H1 (cell line): ENCODE results near the gene KATNA1. TPM values are rescaled to one million over a fixed set of nuclear protein-coding genes. Genes with fewer than 3 reads are reported as not detected.

ENCODE experiments used
- CTCF ChIA-PET: fragments of 300-600 bp; sonication (Branson Sonifier 250); formaldehyde crosslinking; loops from one replicate; lab custom pipeline; 2021; ENCODE audit not compliant: partially characterized antibody; lab: Charles Lee
- POLR2A ChIA-PET: fragments of 300-600 bp; sonication (Branson Sonifier 250); formaldehyde crosslinking; loops from one replicate; lab custom pipeline; 2021; ENCODE audit warnings: inconsistent platforms; ENCODE audit not compliant: partially characterized antibody; lab: Charles Lee
- DNase-seq, 2 experiments: peaks; one replicate each; pipeline versions ENCODE4 v3.0.0 to v3.0.0-alpha.2; 2010 to 2022; ENCODE audit warnings: low spot score in 2 of 2, low read depth in 1 of 2, mixed read lengths in 1 of 2
- FAIRE-seq: peaks from 2 replicates; lab custom pipeline; 2011; peaks lifted over from hg19 to GRCh38; lab: Jason Lieb, UNC
- H2AFZ ChIP-seq: 2 replicates; pipeline ENCODE4 v1.8.1; 2012; ENCODE audit warnings: low read length, inconsistent platforms
- H2AK5ac ChIP-seq: 2 replicates; pipeline ENCODE4 v1.6.1; 2013; ENCODE audit warnings: low read depth, low read length
- H2BK120ac ChIP-seq: replicated peaks from 2 replicates; pipeline ENCODE3; 2013; ENCODE audit warnings: low read depth, low read length, inconsistent platforms
- H2BK12ac ChIP-seq: 2 replicates; pipeline ENCODE4 v1.6.1; 2013; ENCODE audit warnings: low read depth, low read length
- H2BK15ac ChIP-seq: 2 replicates; pipeline ENCODE4 v1.6.1; 2013; ENCODE audit warnings: low read length
- H2BK20ac ChIP-seq: 2 replicates; pipeline ENCODE4 v1.6.1; 2013; ENCODE audit warnings: low read length
- H2BK5ac ChIP-seq: 2 replicates; pipeline ENCODE4 v1.6.1; 2013; ENCODE audit warnings: low read depth, low read length
- H3K14ac ChIP-seq: 2 replicates; pipeline ENCODE4 v1.6.1; 2013; ENCODE audit warnings: inconsistent platforms; ENCODE audit not compliant: insufficient read length
- H3K18ac ChIP-seq: 2 replicates; pipeline ENCODE4 v1.6.1; 2013; ENCODE audit warnings: low read length; ENCODE audit errors: extremely low read depth
- H3K23ac ChIP-seq: 2 replicates; pipeline ENCODE4 v1.6.1; 2013; ENCODE audit warnings: inconsistent platforms; ENCODE audit not compliant: insufficient read length
- H3K23me2 ChIP-seq: 2 replicates; pipeline ENCODE4 v1.6.1; 2013; ENCODE audit warnings: low read depth, low read length
- H3K27ac ChIP-seq: 2 replicates; pipeline ENCODE4 v1.6.1; 2011; ENCODE audit warnings: low read depth, low read length, inconsistent platforms
- H3K27me3 ChIP-seq, 4 experiments: replicated peaks in 1 of 4; 1 replicate in 1 of 4; 2 replicates in 3 of 4; pipeline versions ENCODE4 v1.6.1 to v1.8.1; 2011 to 2013; ENCODE audit warnings: low read length in 3 of 4, mild to moderate bottlenecking in 3 of 4, inconsistent platforms in 2 of 4, mixed read lengths in 2 of 4, moderate library complexity in 1 of 4; ENCODE audit not compliant: control insufficient read depth in 3 of 4, insufficient read depth in 3 of 4; ENCODE audit errors: extremely low read depth in 1 of 4
- H3K36me3 ChIP-seq, 4 experiments: 2 replicates each; pipeline versions ENCODE4 v1.6.1 to v1.8.1; 2011 to 2013; ENCODE audit warnings: mild to moderate bottlenecking in 4 of 4, low read length in 3 of 4, moderate library complexity in 2 of 4, control low read depth in 1 of 4, inconsistent platforms in 1 of 4; ENCODE audit not compliant: insufficient read depth in 4 of 4, control insufficient read depth in 2 of 4
- H3K4ac ChIP-seq: replicated peaks from 2 replicates; pipeline ENCODE3; 2013; ENCODE audit warnings: low read length, low read depth, mixed read lengths, inconsistent platforms; ENCODE audit not compliant: insufficient read length
- H3K4me1 ChIP-seq, 4 experiments: replicated peaks in 1 of 4; 1 replicate in 1 of 4; 2 replicates in 3 of 4; pipeline versions ENCODE4 v1.6.1 to v1.8.1; 2011 to 2013; ENCODE audit warnings: low read length in 3 of 4, inconsistent platforms in 2 of 4, mixed read lengths in 1 of 4; ENCODE audit not compliant: insufficient read depth in 4 of 4, control insufficient read depth in 3 of 4
- H3K4me2 ChIP-seq, 2 experiments: 2 replicates each; pipeline versions ENCODE4 v1.6.1 to v1.8.1; 2011 to 2013; ENCODE audit warnings: low read depth in 2 of 2, low read length in 2 of 2, control low read depth in 1 of 2, inconsistent platforms in 1 of 2, mild to moderate bottlenecking in 1 of 2; ENCODE audit not compliant: insufficient read depth in 1 of 2
- H3K4me3 ChIP-seq, 4 experiments: fragments of 200-600, 300-600 bp in 1 of 4; sonication (generic), shearing (Covaris generic), sonication (Bioruptor Twin) in 1 of 4; 2 replicates each; pipeline versions ENCODE4 v1.5.1 to v1.8.1; 2011 to 2016; ENCODE audit warnings: low read length in 4 of 4, low read depth in 3 of 4, control low read depth in 2 of 4, inconsistent platforms in 2 of 4, mild to moderate bottlenecking in 2 of 4, mixed read lengths in 1 of 4, moderate library complexity in 1 of 4; ENCODE audit not compliant: insufficient read depth in 2 of 4; ENCODE audit errors: extremely low read depth in 1 of 4
- H3K56ac ChIP-seq: replicated peaks from 2 replicates; pipeline ENCODE3; 2013; ENCODE audit warnings: low read depth, mild to moderate bottlenecking, mixed read lengths, low read length, inconsistent platforms; ENCODE audit not compliant: insufficient read length
- H3K79me1 ChIP-seq: 2 replicates; pipeline ENCODE4 v1.6.1; 2013; ENCODE audit warnings: low read depth, low read length, control low read depth
- H3K79me2 ChIP-seq, 2 experiments: 2 replicates each; pipeline versions ENCODE4 v1.6.1 to v1.8.1; 2012 to 2013; ENCODE audit warnings: low read length in 2 of 2, mild to moderate bottlenecking in 2 of 2, inconsistent platforms in 1 of 2; ENCODE audit not compliant: insufficient read depth in 2 of 2, control insufficient read depth in 1 of 2
- H3K9ac ChIP-seq, 4 experiments: replicated peaks in 1 of 4; 1 replicate in 1 of 4; 2 replicates in 3 of 4; pipeline versions ENCODE4 v1.6.1 to v1.8.1; 2011 to 2013; ENCODE audit warnings: low read depth in 3 of 4, low read length in 3 of 4, control low read depth in 2 of 4, mild to moderate bottlenecking in 2 of 4, moderate library complexity in 2 of 4, inconsistent platforms in 1 of 4; ENCODE audit errors: extremely low read depth in 1 of 4
- H3K9me3 ChIP-seq, 2 experiments: 2 replicates each; pipeline versions ENCODE4 v1.6.1 to v1.8.1; 2012 to 2013; ENCODE audit warnings: mild to moderate bottlenecking in 2 of 2, moderate library complexity in 2 of 2, control low read depth in 1 of 2, inconsistent platforms in 1 of 2, low read depth in 1 of 2, low read length in 1 of 2, mixed read lengths in 1 of 2; ENCODE audit not compliant: insufficient read depth in 2 of 2
- H4K20me1 ChIP-seq, 2 experiments: replicated peaks in 1 of 2; 2 replicates each; pipeline versions ENCODE3 to v1.8.1; 2011 to 2013; ENCODE audit warnings: inconsistent platforms in 2 of 2, low read length in 2 of 2, mild to moderate bottlenecking in 1 of 2; ENCODE audit not compliant: insufficient read depth in 2 of 2, control insufficient read depth in 1 of 2
- H4K5ac ChIP-seq: 2 replicates; pipeline ENCODE4 v1.6.1; 2013; ENCODE audit warnings: low read length, low read depth, mixed read lengths, inconsistent platforms; ENCODE audit not compliant: insufficient read length
- H4K8ac ChIP-seq: 2 replicates; pipeline ENCODE4 v1.8.0; 2013; ENCODE audit warnings: mild to moderate bottlenecking, moderate library complexity, low read length, inconsistent platforms; ENCODE audit not compliant: insufficient read depth; ENCODE audit errors: extremely low read depth
- H4K91ac ChIP-seq: replicated peaks from 2 replicates; pipeline ENCODE3; 2013; ENCODE audit warnings: low read length, mixed read lengths, inconsistent platforms; ENCODE audit not compliant: insufficient read length
- POU5F1 ChIP-seq: IDR thresholded peaks from 2 replicates; pipeline ENCODE4 v1.6.1; 2011; ENCODE audit warnings: low read depth, mild to moderate bottlenecking, low read length, moderate library complexity
- SIN3A ChIP-seq, 2 experiments: IDR thresholded peaks in 1 of 2; conservative IDR thresholded peaks in 1 of 2; 2 replicates each; pipeline ENCODE4 v1.6.1; 2011 to 2012; ENCODE audit warnings: low read length in 2 of 2, improper control_type of control experiment in 1 of 2, low read depth in 1 of 2, mild to moderate bottlenecking in 1 of 2
- WGBS, 2 experiments: shearing (Covaris generic) in 1 of 2; methylation state at CpG; one replicate each; pipeline versions ENCODE4 v1.1.6 to v1.1.7; 2013 to 2015; ENCODE audit warnings: low lambda C conversion rate in 2 of 2, mixed read lengths in 2 of 2, inconsistent platforms in 1 of 2, low coverage in 1 of 2, missing lambda C conversion rate in 1 of 2; ENCODE audit not compliant: insufficient replicate concordance in 2 of 2, insufficient coverage in 1 of 2, insufficient read length in 1 of 2; ENCODE audit errors: extremely low coverage in 1 of 2, missing lambda C conversion rate in 1 of 2; 5-methylcytosine and 5-hydroxymethylcytosine counted together
- polyA plus RNA-seq, 7 experiments: library from polyadenylated mRNA; depleted of rRNA in 3 of 7; stranded (reverse) in 5 of 7; unstranded in 2 of 7; fragments of >200 nt in 5 of 7; fragments of 200-250 nt in 2 of 7; gene quantifications; 1 replicate in 5 of 7; 2 replicates in 1 of 7; 4 replicates in 1 of 7; pipeline versions ENCODE4 v1.2.1 to v1.2.3, GENCODE V29; 2011 to 2013; ENCODE audit warnings: missing spikeins in 2 of 7, mixed read lengths in 2 of 7
- total RNA-seq: library from RNA; stranded (reverse); fragmentation: NEBNext Ultra II Directional; extraction: Animal tissue kit (Norgen Biotek cat#: 25700); gene quantifications from 2 replicates; pipeline ENCODE4 v1.2.1, GENCODE V29; 2021

KATNA1 gene
- total and polyA plus RNA-seq, 2 of the 8 experiments (the other 6 are each of a cell fraction or from before 2014, with no cell fraction given): 7.6 to 20.3 TPM

DNA sequence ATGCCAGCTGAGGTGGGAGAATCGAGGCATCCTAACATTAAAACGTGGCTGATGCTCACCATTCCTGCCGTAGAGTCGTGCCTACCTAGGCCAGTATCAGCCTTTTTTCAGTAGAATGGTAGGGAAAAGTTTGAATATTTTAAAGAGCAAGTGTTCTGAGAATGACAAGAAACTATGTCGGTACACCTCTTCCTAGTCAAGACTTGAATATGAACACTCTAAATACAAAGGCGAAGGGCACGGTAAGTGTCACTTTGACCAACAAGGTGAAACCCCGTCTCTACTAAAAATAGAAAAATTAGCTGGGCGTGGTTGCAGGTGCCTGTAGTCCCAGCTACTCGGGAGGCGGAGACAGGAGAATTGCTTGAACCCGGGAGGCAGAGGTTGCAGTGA is 81.3 kb downstream of the KATNA1 start:
- FAIRE-seq (no peak), DNase-seq (no peak)
- no peak overlapping the region for H3K27ac ChIP-seq
- no peak overlapping the region for H3K4ac ChIP-seq
- H4K8ac ChIP-seq: no peak overlapping the region
- H3K4me3 ChIP-seq: peak overlapping the region; percentile 88 to 100 (median 98)
- no peaks in the 10 kb centered on the region for H3K36me3 ChIP-seq
- H3K18ac ChIP-seq: no peak overlapping the region; the same call in 1 of the 2 replicates
- POLR2A ChIA-PET: interaction anchor here (0.7 to 2.9 kb wide), 5 partner anchors 15 to 151 kb away, joined by 3 to 25 read pairs (median 4); partner anchors contain the start of genes LATS1 and PPIL4
- H2BK5ac ChIP-seq: no peak overlapping the region; the same call in 1 of the 2 replicates
- H2BK20ac ChIP-seq: no peak overlapping the region
- H3K9ac ChIP-seq: peak overlapping the region in 3 of 4 experiments; percentile 35 to 96 (median 93); a peak in 5 of 7 replicates
- H4K20me1 ChIP-seq: peaks cover 0 to 8% of the 10 kb centered on the region in 2 experiments
- H2BK120ac ChIP-seq: no peak overlapping the region
- H3K4me1 ChIP-seq: no peaks in the 10 kb centered on the region; a peak in 1 of 7 replicates
- no peaks in the 10 kb centered on the region for H3K27me3 ChIP-seq
- no peak overlapping the region for H3K14ac ChIP-seq
- no peak overlapping the region for H4K91ac ChIP-seq
- no peak overlapping the region for H2BK15ac ChIP-seq
- H3K79me1 ChIP-seq: no peaks in the 10 kb centered on the region
- no peaks in the 10 kb centered on the region for H3K9me3 ChIP-seq
- H4K5ac ChIP-seq: no peak overlapping the region
- no peak overlapping the region for H2AK5ac ChIP-seq
- H3K4me2 ChIP-seq: peak overlapping the region; percentile 71 to 73
- no peak overlapping the region for H2AFZ ChIP-seq
- peaks cover 2% of the 10 kb centered on the region; the same call in 1 of the 2 replicates for H3K23me2 ChIP-seq
- TF ChIP-seq SIN3A (conservative IDR thresholded peaks at IDR 0.05 in 1 of 2, IDR thresholded peaks at IDR 0.05 in 1 of 2; ENCODE audit: low read depth in 1 of 2, low read length in 2 of 2): 0 out of 4 replicates have a peak, but pooled peaks of 1 of the 2 experiments have one; percentile 5
- no peak for TF ChIP-seq POU5F1
- CTCF ChIA-PET: interaction anchor here (1.3 kb wide), 1 partner anchor 40 kb away, joined by 4 read pairs; no protein-coding TSS in a partner anchor
- no peak overlapping the region for H3K23ac ChIP-seq
- peaks cover 6 to 45% of the 10 kb centered on the region in 2 experiments for H3K79me2 ChIP-seq
- 46% methylated on average over 12 of the region's 12 CpGs; no CpG with 5 or more reads in 1 of the 2 experiments for WGBS, 2 experiments
- H3K56ac ChIP-seq: no peak overlapping the region
- H2BK12ac ChIP-seq: no peak overlapping the region
